GM12878 (cell line): Measurements from ENCODE around the gene GRIP2.

Experiments
- BRCA1 ChIP-seq: IDR thresholded peaks from 2 replicates; pipeline ENCODE4 v1.6.1; 2011; ENCODE audit warnings: low read depth, low read length, improper control_type of control experiment
- NFIC ChIP-seq: IDR thresholded peaks from 2 replicates; pipeline ENCODE4 v1.6.1; 2012; ENCODE audit warnings: low read depth, mild to moderate bottlenecking, inconsistent platforms, low read length, moderate library complexity
- POLR2A ChIP-seq: IDR thresholded peaks from 2 replicates; pipeline ENCODE4 v1.6.1; 2011; ENCODE audit warnings: low read depth, mild to moderate bottlenecking, low read length
- RCOR1 ChIP-seq: conservative IDR thresholded peaks from 2 replicates; pipeline ENCODE4 v1.6.1; 2012; ENCODE audit warnings: low read depth, low read length, improper control_type of control experiment
- SMARCA5 ChIP-seq: fragments of 450-650 bp; IDR thresholded peaks from 2 replicates; pipeline ENCODE4 v1.6.1; 2017; ENCODE audit warnings: mild to moderate bottlenecking
- SUZ12 ChIP-seq: fragments of 200-600 bp; sonication (generic); IDR thresholded peaks from one replicate; pipeline ENCODE4 v1.6.1; 2018; ENCODE audit warnings: antibody characterized with exemption, mild to moderate bottlenecking; ENCODE audit not compliant: unreplicated experiment
- TF ChIP-seq, protein P1 (sequence below): fragments of 150-350 bp; IDR thresholded peaks from 2 replicates; pipeline ENCODE4 v1.6.1; 2016; ENCODE audit warnings: low read depth, low read length
- TF ChIP-seq, protein P2 (sequence below): IDR thresholded peaks from 2 replicates; pipeline ENCODE4 v1.6.1; 2011; ENCODE audit warnings: low read depth, low read length, improper control_type of control experiment, borderline replicate concordance
- TF ChIP-seq, protein P3 (sequence below), 3 experiments: IDR thresholded peaks in 2 of 3; conservative IDR thresholded peaks in 1 of 3; 2 replicates each; pipeline ENCODE4 v1.5.1; 2011; ENCODE audit warnings: low read depth in 3 of 3, low read length in 3 of 3, mild to moderate bottlenecking in 3 of 3, control low read depth in 2 of 3, moderate library complexity in 2 of 3, inconsistent platforms in 1 of 3, mixed read lengths in 1 of 3; ENCODE audit not compliant: control insufficient read depth in 2 of 3, insufficient read depth in 1 of 3; ENCODE audit errors: extremely low read depth in 1 of 3
- TF ChIP-seq, protein P4 (sequence below): IDR thresholded peaks from 2 replicates; pipeline ENCODE4 v1.6.1; 2012; ENCODE audit warnings: low read depth, low read length, improper control_type of control experiment

DNA sequence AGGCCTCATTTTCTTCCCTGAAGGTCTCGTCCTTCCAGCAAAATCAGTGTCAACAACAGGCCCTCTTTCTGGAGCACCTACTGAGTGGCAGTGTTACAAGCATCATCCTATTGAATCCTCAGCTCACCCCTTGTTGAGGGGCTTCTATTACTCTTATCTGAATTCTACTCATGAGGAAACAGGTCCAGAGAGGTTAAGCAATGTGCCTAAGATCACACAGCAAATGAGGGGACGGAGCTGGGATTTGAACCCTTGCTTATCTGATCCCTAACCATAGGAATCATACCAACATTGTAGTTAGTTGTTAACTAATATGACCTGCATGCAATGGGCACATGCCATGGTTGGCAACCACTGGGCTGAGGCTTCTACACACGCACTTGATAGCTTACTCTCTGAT, 74.7 kb downstream of the GRIP2 start:
- TF ChIP-seq SMARCA5 (no peak), POLR2A (no peak), SUZ12 (no peak), RCOR1 (no peak), BRCA1 (no peak), NFIC (no peak)
- TF ChIP-seq, protein P1, sequence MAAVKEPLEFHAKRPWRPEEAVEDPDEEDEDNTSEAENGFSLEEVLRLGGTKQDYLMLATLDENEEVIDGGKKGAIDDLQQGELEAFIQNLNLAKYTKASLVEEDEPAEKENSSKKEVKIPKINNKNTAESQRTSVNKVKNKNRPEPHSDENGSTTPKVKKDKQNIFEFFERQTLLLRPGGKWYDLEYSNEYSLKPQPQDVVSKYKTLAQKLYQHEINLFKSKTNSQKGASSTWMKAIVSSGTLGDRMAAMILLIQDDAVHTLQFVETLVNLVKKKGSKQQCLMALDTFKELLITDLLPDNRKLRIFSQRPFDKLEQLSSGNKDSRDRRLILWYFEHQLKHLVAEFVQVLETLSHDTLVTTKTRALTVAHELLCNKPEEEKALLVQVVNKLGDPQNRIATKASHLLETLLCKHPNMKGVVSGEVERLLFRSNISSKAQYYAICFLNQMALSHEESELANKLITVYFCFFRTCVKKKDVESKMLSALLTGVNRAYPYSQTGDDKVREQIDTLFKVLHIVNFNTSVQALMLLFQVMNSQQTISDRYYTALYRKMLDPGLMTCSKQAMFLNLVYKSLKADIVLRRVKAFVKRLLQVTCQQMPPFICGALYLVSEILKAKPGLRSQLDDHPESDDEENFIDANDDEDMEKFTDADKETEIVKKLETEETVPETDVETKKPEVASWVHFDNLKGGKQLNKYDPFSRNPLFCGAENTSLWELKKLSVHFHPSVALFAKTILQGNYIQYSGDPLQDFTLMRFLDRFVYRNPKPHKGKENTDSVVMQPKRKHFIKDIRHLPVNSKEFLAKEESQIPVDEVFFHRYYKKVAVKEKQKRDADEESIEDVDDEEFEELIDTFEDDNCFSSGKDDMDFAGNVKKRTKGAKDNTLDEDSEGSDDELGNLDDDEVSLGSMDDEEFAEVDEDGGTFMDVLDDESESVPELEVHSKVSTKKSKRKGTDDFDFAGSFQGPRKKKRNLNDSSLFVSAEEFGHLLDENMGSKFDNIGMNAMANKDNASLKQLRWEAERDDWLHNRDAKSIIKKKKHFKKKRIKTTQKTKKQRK = no peak
- TF ChIP-seq, protein P2, sequence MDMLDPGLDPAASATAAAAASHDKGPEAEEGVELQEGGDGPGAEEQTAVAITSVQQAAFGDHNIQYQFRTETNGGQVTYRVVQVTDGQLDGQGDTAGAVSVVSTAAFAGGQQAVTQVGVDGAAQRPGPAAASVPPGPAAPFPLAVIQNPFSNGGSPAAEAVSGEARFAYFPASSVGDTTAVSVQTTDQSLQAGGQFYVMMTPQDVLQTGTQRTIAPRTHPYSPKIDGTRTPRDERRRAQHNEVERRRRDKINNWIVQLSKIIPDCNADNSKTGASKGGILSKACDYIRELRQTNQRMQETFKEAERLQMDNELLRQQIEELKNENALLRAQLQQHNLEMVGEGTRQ = no peak
- TF ChIP-seq, protein P3, sequence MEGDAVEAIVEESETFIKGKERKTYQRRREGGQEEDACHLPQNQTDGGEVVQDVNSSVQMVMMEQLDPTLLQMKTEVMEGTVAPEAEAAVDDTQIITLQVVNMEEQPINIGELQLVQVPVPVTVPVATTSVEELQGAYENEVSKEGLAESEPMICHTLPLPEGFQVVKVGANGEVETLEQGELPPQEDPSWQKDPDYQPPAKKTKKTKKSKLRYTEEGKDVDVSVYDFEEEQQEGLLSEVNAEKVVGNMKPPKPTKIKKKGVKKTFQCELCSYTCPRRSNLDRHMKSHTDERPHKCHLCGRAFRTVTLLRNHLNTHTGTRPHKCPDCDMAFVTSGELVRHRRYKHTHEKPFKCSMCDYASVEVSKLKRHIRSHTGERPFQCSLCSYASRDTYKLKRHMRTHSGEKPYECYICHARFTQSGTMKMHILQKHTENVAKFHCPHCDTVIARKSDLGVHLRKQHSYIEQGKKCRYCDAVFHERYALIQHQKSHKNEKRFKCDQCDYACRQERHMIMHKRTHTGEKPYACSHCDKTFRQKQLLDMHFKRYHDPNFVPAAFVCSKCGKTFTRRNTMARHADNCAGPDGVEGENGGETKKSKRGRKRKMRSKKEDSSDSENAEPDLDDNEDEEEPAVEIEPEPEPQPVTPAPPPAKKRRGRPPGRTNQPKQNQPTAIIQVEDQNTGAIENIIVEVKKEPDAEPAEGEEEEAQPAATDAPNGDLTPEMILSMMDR (IDR thresholded peaks at IDR 0.05 in 2 of 3, conservative IDR thresholded peaks at IDR 0.05 in 1 of 3; ENCODE audit: control insufficient read depth in 2 of 3, extremely low read depth in 1 of 3, insufficient read depth in 1 of 3, low read depth in 3 of 3, low read length in 3 of 3) = no peak
- TF ChIP-seq, protein P4, sequence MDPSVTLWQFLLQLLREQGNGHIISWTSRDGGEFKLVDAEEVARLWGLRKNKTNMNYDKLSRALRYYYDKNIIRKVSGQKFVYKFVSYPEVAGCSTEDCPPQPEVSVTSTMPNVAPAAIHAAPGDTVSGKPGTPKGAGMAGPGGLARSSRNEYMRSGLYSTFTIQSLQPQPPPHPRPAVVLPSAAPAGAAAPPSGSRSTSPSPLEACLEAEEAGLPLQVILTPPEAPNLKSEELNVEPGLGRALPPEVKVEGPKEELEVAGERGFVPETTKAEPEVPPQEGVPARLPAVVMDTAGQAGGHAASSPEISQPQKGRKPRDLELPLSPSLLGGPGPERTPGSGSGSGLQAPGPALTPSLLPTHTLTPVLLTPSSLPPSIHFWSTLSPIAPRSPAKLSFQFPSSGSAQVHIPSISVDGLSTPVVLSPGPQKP = no peak
